Stimulated activated CD8-positive, alpha-beta memory T cell treated with anti-CD3 and anti-CD28 coated beads, Interleukin-4, amount 100 ng/mL, for 4 hours (primary cell): ENCODE results near the gene MUC12.
"Not testable (repeated sequence)": the region's sequence is repeated elsewhere in the genome, so short reads cannot be mapped to it uniquely, and the experiment has no call there.

Experiments
- DNase-seq, 2 donors: peaks; one replicate each; pipeline ENCODE4 v3.0.0-alpha.2; 2020; ENCODE audit warnings: low read depth in 2 of 2, low spot score in 1 of 2

The MUC12 gene

GRCh38 chr7:100984241-100984918 lies 15.0 kb downstream of the MUC12 start:
- not testable (repeated sequence) for DNase-seq

GRCh38 chr7:100985033-100985797 lies 15.8 kb downstream of the MUC12 start:
- not testable (repeated sequence) for DNase-seq

- no peak for DNase-seq
Measured at GRCh38 chr7:100991631-100992030, 22.3 kb downstream of the MUC12 start.

GRCh38 chr7:100992280-100992679 lies 22.9 kb downstream of the MUC12 start:
- not testable (repeated sequence) for DNase-seq

GRCh38 chr7:100994671-100995070 lies 25.3 kb downstream of the MUC12 start:
- not testable (repeated sequence) for DNase-seq

- not testable (repeated sequence) for DNase-seq
Measured at GRCh38 chr7:100998530-100998929, 29.2 kb downstream of the MUC12 start.

- not testable (repeated sequence) for DNase-seq
Measured at GRCh38 chr7:100999334-100999733, 30.0 kb downstream of the MUC12 start.

GRCh38 chr7:101000025-101000424 lies 30.7 kb downstream of the MUC12 start:
- DNase-seq, result not testable (repeated sequence)

- not testable (repeated sequence) for DNase-seq
Measured at GRCh38 chr7:101002333-101002732, 33.0 kb downstream of the MUC12 start.

GRCh38 chr7:101007361-101007760 lies 38.0 kb downstream of the MUC12 start:
- DNase-seq, result not testable (repeated sequence)

- no peak for DNase-seq
Measured at GRCh38 chr7:101009629-101010028, 40.3 kb downstream of the MUC12 start.

GRCh38 chr7:101012931-101013330 lies 43.6 kb downstream of the MUC12 start:
- no peak for DNase-seq

GRCh38 chr7:101015626-101016025 lies 46.3 kb downstream of the MUC12 start:
- DNase-seq, result no peak

- peak; percentile 48 to 63 for DNase-seq
Measured at GRCh38 chr7:101017064-101017777, 47.9 kb downstream of the MUC12 start.

- DNase-seq, result no peak
Measured at GRCh38 chr7:101018271-101019167, 49.2 kb downstream of the MUC12 start.

- no peak for DNase-seq
Measured at GRCh38 chr7:101020444-101020843, 51.1 kb downstream of the MUC12 start.

GRCh38 chr7:101021703-101022102 lies 52.3 kb downstream of the MUC12 start:
- no peak for DNase-seq

GRCh38 chr7:101023839-101024238 lies 54.5 kb downstream of the MUC12 start:
- no peak for DNase-seq

GRCh38 chr7:101031082-101031481 lies 61.7 kb downstream of the MUC12 start:
- no peak for DNase-seq

- no peak for DNase-seq
Measured at GRCh38 chr7:101035941-101036340, 66.6 kb downstream of the MUC12 start.

GRCh38 chr7:101041283-101041682 lies 71.9 kb downstream of the MUC12 start:
- not testable (repeated sequence) for DNase-seq
